Testis (tissue), 3 donors: ENCODE results near the gene HSPG2. TPM values are rescaled to one million over a fixed set of nuclear protein-coding genes. Genes with fewer than 3 reads are reported as not detected.

Experiments used
- DNase-seq: peaks from one replicate; pipeline ENCODE4 v3.0.0-alpha.2; 2019
- H3K27ac ChIP-seq, 2 donors: fragments of 200-600 bp; sonication (generic); one replicate each; pipeline ENCODE4 v1.5.1; 2019
- H3K27me3 ChIP-seq: fragments of 200-600 bp; sonication (generic); one replicate; pipeline ENCODE4 v1.5.1; 2019
- H3K36me3 ChIP-seq: fragments of 200-600 bp; sonication (generic); one replicate; pipeline ENCODE4 v1.5.1; 2017; ENCODE audit warnings: low read depth; ENCODE audit errors: missing control alignments
- H3K4me1 ChIP-seq: fragments of 200-600 bp; sonication (generic); one replicate; pipeline ENCODE4 v1.5.1; 2019
- H3K4me3 ChIP-seq, 2 donors: fragments of 200-600 bp; sonication (generic); one replicate each; pipeline ENCODE4 v1.5.1; 2017 to 2019
- H3K9me3 ChIP-seq: fragments of 200-600 bp; sonication (generic); one replicate; pipeline ENCODE4 v1.5.1; 2017
- POLR2A ChIP-seq: fragments of 450-650 bp; IDR thresholded peaks from one replicate; pipeline ENCODE4 v1.6.1; 2017; ENCODE audit warnings: antibody characterized with exemption, mild to moderate bottlenecking, moderate library complexity
- WGBS, 2 donors: methylation state at CpG; one replicate each; pipeline ENCODE4 v1.1.5; 2018; 5-methylcytosine and 5-hydroxymethylcytosine counted together
- intact Hi-C: fragments of 100-400 bp; cut with DNase I; formaldehyde crosslinking; loops from one replicate; pipeline ENCODE4 v1.15.1; 2023; ENCODE audit warnings: low total_unique reads
- polyA plus RNA-seq: library from polyadenylated mRNA; stranded (reverse); fragments of 350-450 nt; fragmentation: Illumina TruSeq; extraction: RNeasy Lipid Tissue Mini Kit (QIAGEN cat#74804); gene quantifications from one replicate; pipeline ENCODE4 v1.2.3, GENCODE V29; 2014; ENCODE audit warnings: low read depth, low replicate concordance; ENCODE audit not compliant: insufficient read depth
- total RNA-seq, 2 donors: library from RNA; depleted of rRNA; stranded (reverse); fragments of >200 nt; gene quantifications; one replicate each; pipeline ENCODE4 v1.2.3, GENCODE V29; 2016
- TF ChIP-seq, protein P1 (sequence below), 3 experiments: fragments of 450-650 bp in 2 of 3; fragments of 200-600 bp in 1 of 3; sonication (generic) in 1 of 3; IDR thresholded peaks; one replicate each; pipeline ENCODE4 v1.5.1; 2016 to 2019; ENCODE audit warnings: antibody characterized with exemption in 3 of 3, mild to moderate bottlenecking in 2 of 3, moderate library complexity in 1 of 3

HSPG2 gene
- total and polyA plus RNA-seq, 3 donors from 2014 or later, result 51.8 to 72.1 (median 54.2) TPM

DNA sequence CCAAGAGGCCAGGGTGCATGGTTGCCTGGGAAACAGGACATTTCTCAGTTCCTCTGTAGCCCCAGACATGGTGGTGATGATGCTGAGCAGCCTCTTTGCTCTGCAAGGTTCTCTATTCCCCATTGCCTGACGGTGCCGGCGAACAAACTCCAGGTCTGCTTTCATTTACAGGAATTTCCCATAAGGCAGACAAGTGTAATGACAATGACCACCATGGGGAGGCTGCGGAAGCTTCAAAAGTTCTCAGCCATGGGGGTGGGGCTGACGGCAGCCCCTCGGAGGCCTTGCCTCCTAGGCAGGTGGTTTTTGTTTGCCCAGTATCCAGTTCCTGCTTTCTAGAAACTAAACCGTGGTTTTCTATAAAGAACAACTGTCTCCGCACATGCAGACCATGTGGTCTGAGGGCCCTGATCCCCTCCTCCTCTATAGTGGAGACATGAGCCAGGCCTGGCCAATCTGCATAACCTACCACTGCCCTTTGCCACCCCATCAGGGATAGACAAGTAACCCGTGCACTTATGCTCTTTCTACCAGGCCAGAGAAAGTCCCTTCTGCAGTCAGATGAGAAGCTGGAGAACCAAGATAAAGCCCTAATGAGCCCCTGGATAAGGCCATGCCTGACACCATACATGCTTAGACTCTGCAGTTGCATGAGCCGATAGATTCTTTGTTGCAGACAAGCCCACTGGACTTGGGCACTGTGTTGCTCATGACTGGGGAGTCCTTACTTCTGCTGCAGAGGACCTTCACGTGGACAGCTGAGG lies 71.0 kb downstream of the HSPG2 start:
- Histone ChIP-seq H3K4me3 (no peak overlapping the region), H3K27me3 (no peaks in the 10 kb centered on the region), H3K9me3 (no peaks in the 10 kb centered on the region), H3K36me3 (no peaks in the 10 kb centered on the region), H3K4me1 (peaks cover 6% of the 10 kb centered on the region), H3K27ac (no peak overlapping the region)
- no peak for DNase-seq
- TF ChIP-seq, protein P1, sequence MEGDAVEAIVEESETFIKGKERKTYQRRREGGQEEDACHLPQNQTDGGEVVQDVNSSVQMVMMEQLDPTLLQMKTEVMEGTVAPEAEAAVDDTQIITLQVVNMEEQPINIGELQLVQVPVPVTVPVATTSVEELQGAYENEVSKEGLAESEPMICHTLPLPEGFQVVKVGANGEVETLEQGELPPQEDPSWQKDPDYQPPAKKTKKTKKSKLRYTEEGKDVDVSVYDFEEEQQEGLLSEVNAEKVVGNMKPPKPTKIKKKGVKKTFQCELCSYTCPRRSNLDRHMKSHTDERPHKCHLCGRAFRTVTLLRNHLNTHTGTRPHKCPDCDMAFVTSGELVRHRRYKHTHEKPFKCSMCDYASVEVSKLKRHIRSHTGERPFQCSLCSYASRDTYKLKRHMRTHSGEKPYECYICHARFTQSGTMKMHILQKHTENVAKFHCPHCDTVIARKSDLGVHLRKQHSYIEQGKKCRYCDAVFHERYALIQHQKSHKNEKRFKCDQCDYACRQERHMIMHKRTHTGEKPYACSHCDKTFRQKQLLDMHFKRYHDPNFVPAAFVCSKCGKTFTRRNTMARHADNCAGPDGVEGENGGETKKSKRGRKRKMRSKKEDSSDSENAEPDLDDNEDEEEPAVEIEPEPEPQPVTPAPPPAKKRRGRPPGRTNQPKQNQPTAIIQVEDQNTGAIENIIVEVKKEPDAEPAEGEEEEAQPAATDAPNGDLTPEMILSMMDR (IDR thresholded peaks at IDR 0.05), result no peak
- TF ChIP-seq POLR2A, result no peak
- 72 to 76% methylated on average over 10 to 11 of the region's 11 CpGs for whole genome bisulfite sequencing, 2 donors
- intact Hi-C loops, result no loop called here

DNA sequence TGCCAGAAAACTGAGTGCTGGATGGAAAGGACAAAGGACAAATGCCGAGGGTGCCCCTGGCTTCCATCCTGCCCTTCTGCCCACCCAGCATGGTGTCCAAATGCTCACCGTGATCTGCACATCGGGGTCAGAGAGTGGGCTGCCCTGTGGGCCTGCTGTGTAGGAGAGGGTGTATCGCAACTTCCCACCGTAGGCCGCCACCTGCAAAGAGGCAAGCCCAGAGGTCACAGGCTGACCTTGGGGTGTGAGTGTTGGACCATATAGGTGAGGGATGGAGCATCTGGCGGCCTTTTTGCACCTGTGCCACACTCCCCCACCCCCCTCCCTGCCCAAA lies 71.5 kb downstream of the HSPG2 start:
- H3K4me3 ChIP-seq, result no peak overlapping the region
- H3K27me3 ChIP-seq, result no peaks in the 10 kb centered on the region
- H3K9me3 ChIP-seq, result no peaks in the 10 kb centered on the region
- WGBS, 2 donors, result 94 to 100% methylated on average over 3 to 7 of the region's 7 CpGs
- H3K27ac ChIP-seq, result no peak overlapping the region
- TF ChIP-seq POLR2A, result no peak
- TF ChIP-seq, protein P1 (IDR thresholded peaks at IDR 0.05), result no peak
- intact Hi-C loops, result no loop called here
- H3K36me3 ChIP-seq, result no peaks in the 10 kb centered on the region
- H3K4me1 ChIP-seq, result peaks cover 6% of the 10 kb centered on the region
- no peak for DNase-seq

DNA sequence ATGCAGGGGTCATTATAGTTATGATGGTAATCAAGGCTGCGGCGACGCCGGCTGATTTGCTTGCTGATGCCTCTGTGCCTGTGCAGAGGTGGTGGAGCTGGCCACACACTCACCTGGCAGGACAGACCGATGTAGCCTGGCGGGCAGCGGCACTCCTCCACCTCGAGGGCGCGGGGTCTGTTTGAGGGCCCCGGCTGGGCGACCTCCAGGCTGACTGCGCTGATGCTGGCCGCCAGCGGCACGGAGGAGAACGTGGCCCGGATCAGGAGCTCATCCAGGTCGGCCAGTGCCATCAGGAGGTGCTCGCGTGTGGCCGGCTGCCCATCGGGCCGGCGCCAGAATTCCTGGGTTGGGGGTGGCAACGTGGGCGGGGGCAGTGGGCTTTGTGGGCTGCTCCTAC lies 72.4 kb downstream of the HSPG2 start:
- Histone ChIP-seq H3K27ac (no peak overlapping the region), H3K4me1 (peaks cover 2% of the 10 kb centered on the region), H3K9me3 (no peaks in the 10 kb centered on the region), H3K36me3 (no peaks in the 10 kb centered on the region), H3K4me3 (no peak overlapping the region), H3K27me3 (no peaks in the 10 kb centered on the region)
- DNase-seq, result no peak
- 90% methylated on average over 4 to 27 of the region's 27 CpGs for WGBS, 2 donors
- no peak for TF ChIP-seq POLR2A
- TF ChIP-seq, protein P1 (IDR thresholded peaks at IDR 0.05), result no peak
- intact Hi-C loops, result no loop called here

DNA sequence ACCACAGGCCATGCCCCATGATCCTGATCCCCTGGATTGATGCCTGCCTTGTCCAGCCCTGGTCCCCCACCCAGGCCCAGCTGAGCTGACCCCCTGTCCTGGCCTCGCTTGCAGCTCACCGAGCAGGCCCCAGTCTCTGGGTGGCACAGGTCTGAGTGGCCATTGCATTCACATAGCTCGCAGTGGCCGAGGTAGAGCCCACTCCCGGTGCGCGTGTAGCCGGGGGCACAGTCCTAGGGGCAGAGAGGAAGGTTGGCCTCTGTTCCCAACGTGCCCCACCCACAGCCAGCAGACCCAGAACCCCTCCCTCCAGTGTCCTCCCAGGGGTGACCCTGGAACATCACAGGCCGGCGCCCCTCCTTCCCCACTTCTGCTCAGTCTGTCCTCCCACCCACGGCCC lies 73.1 kb downstream of the HSPG2 start:
- Histone ChIP-seq H3K4me1 (no peaks in the 10 kb centered on the region), H3K36me3 (no peaks in the 10 kb centered on the region), H3K9me3 (no peaks in the 10 kb centered on the region), H3K27me3 (no peaks in the 10 kb centered on the region), H3K4me3 (no peak overlapping the region), H3K27ac (no peak overlapping the region)
- no peak for DNase-seq
- 71 to 77% methylated on average over 2 to 12 of the region's 12 CpGs for WGBS, 2 donors
- TF ChIP-seq, protein P1 (IDR thresholded peaks at IDR 0.05), result no peak
- no peak for TF ChIP-seq POLR2A
- intact Hi-C loops, result no loop called here
